K562 (cell line): Measurements from ENCODE around the gene RIT2. TPM values are rescaled to one million over a fixed set of nuclear protein-coding genes. Genes with fewer than 3 reads are reported as not detected.

Experiments used
- ATAC-seq: fragments of 200-7000 bp; cut with Tn5 transposase; 3 replicates; pipeline ENCODE4 v1.9.1; 2020; ENCODE audit warnings: moderate library complexity
- BruUV-seq: library from RNA; stranded (reverse); fragments of 400-500 nt; replicated peaks from 2 replicates; lab custom pipeline; 2021; lab: Mats Ljungman, UMichigan
- CTCF ChIA-PET: fragments of 300-600 bp; formaldehyde crosslinking; extraction: SDS; loops from one replicate; lab custom pipeline; 2021; ENCODE audit warnings: low intra/inter-chr PET ratio; lab: Yijun Ruan, JAX
- POLR2A ChIA-PET: fragments of 300-600, 350-650 bp; sonication (Branson Sonifier 250); formaldehyde crosslinking; extraction: SDS; loops from one replicate; lab custom pipeline; 2021; ENCODE audit warnings: antibody characterized with exemption, inconsistent platforms; lab: Yijun Ruan, JAX
- DNase-seq, 4 experiments: peaks; one replicate each; pipeline versions ENCODE4 v3.0.0 to v3.0.0-alpha.2; 2011 to 2018; ENCODE audit warnings: low spot score in 3 of 4, mixed read lengths in 3 of 4; ENCODE audit errors: extremely low read depth in 1 of 4
- FAIRE-seq: peaks from 2 replicates; lab custom pipeline; 2011; peaks lifted over from hg19 to GRCh38; lab: Jason Lieb, UNC
- H2AFZ ChIP-seq: 2 replicates; pipeline ENCODE4 v1.6.0; 2011; ENCODE audit warnings: low read depth, low read length, control low read depth, inconsistent platforms
- H3K27ac ChIP-seq: fragments of 200-600 bp; 3 replicates; pipeline ENCODE4 v1.8.0; 2011; ENCODE audit warnings: low read depth, mild to moderate bottlenecking, control low read depth, inconsistent platforms, low read length, moderate library complexity, mixed read lengths; ENCODE audit errors: extremely low read depth
- H3K27me3 ChIP-seq, 2 experiments: fragments of 300-600 bp in 1 of 2; 2 replicates in 1 of 2; 3 replicates in 1 of 2; pipeline versions ENCODE4 v1.6.0 to v1.8.0; 2011; ENCODE audit warnings: inconsistent platforms in 2 of 2, low read length in 2 of 2, mild to moderate bottlenecking in 1 of 2, mixed read lengths in 1 of 2, moderate library complexity in 1 of 2; ENCODE audit not compliant: control insufficient read depth in 2 of 2, insufficient read depth in 2 of 2
- H3K36me3 ChIP-seq: fragments of 300-600 bp; 3 replicates; pipeline ENCODE4 v1.8.0; 2011; ENCODE audit warnings: mild to moderate bottlenecking, low read length, inconsistent platforms; ENCODE audit not compliant: control insufficient read depth, insufficient read depth
- H3K4me1 ChIP-seq, 2 experiments: fragments of 200-600 bp in 1 of 2; replicated peaks in 1 of 2; 2 replicates in 1 of 2; 3 replicates in 1 of 2; pipeline versions ENCODE4 v1.5.1 to v1.8.0; 2011; ENCODE audit warnings: inconsistent platforms in 2 of 2, low read length in 2 of 2, mild to moderate bottlenecking in 1 of 2, mixed read lengths in 1 of 2, moderate library complexity in 1 of 2; ENCODE audit not compliant: control insufficient read depth in 2 of 2, insufficient read depth in 2 of 2
- H3K4me2 ChIP-seq: 2 replicates; pipeline ENCODE4 v1.6.1; 2011; ENCODE audit warnings: low read length, control low read depth, inconsistent platforms, mixed read lengths; ENCODE audit not compliant: insufficient read depth
- H3K4me3 ChIP-seq: fragments of 200-600 bp; sonication (generic), shearing (Covaris generic); 2 replicates; pipeline ENCODE4 v1.5.1; 2016; ENCODE audit warnings: control low read depth, inconsistent platforms
- H3K79me2 ChIP-seq: fragments of 200-600 bp; 3 replicates; pipeline ENCODE4 v1.8.0; 2011; ENCODE audit warnings: low read length, inconsistent platforms; ENCODE audit not compliant: control insufficient read depth, insufficient read depth
- H3K9ac ChIP-seq, 2 experiments: 2 replicates each; pipeline versions ENCODE4 v1.6.0 to v1.6.1; 2011; ENCODE audit warnings: low read depth in 2 of 2, low read length in 2 of 2, control low read depth in 1 of 2, inconsistent platforms in 1 of 2, mild to moderate bottlenecking in 1 of 2, mixed read lengths in 1 of 2; ENCODE audit not compliant: insufficient read depth in 1 of 2
- H3K9me1 ChIP-seq: one replicate; pipeline ENCODE4 v1.6.0; 2011; ENCODE audit warnings: inconsistent platforms, mild to moderate bottlenecking, low read length, moderate library complexity; ENCODE audit not compliant: control insufficient read depth, insufficient read depth
- H3K9me3 ChIP-seq: replicated peaks from 2 replicates; pipeline ENCODE4 v1.5.1; 2011; ENCODE audit warnings: low read depth, low read length, inconsistent platforms; ENCODE audit not compliant: control insufficient read depth, insufficient read depth
- H4K20me1 ChIP-seq: replicated peaks from 2 replicates; pipeline ENCODE4 v1.6.1; 2011; ENCODE audit warnings: low read length, inconsistent platforms, mixed read lengths; ENCODE audit not compliant: control insufficient read depth, insufficient read depth
- BRD9 ChIP-seq: fragments of 450-650 bp; IDR thresholded peaks from 2 replicates; pipeline ENCODE4 v1.6.1; 2018; ENCODE audit warnings: low read depth; ENCODE audit not compliant: partially characterized antibody
- DIDO1 ChIP-seq: fragments of 450-650 bp; IDR thresholded peaks from 2 replicates; pipeline ENCODE4 v1.6.1; 2016; ENCODE audit warnings: low read depth, missing biosample characterization, missing genetic modification characterization
- DMBX1 ChIP-seq: fragments of 250-450 bp; sonication (Bioruptor Pico); IDR thresholded peaks from 2 replicates; pipeline ENCODE4 v1.8.0; 2022; ENCODE audit warnings: inconsistent platforms, mild to moderate bottlenecking, moderate library complexity, borderline replicate concordance
- E2F5 ChIP-seq: sonication (generic); formaldehyde crosslinking; IDR thresholded peaks from 2 replicates; pipeline ENCODE4 v1.8.0; 2022; ENCODE audit warnings: mild to moderate bottlenecking, missing genetic modification reagents
- HNRNPL ChIP-seq: fragments of 200-400 bp; formaldehyde crosslinking; IDR thresholded peaks from 2 replicates; pipeline ENCODE4 v1.6.1; 2017; ENCODE audit warnings: low read depth, mild to moderate bottlenecking, low read length
- NR2C1 ChIP-seq, 2 experiments: fragments of 450-650 bp; IDR thresholded peaks; 2 replicates each; pipeline ENCODE4 v1.6.1; 2017; ENCODE audit warnings: mild to moderate bottlenecking in 2 of 2, antibody characterized with exemption in 1 of 2, inconsistent platforms in 1 of 2, missing compliant biosample characterization in 1 of 2, missing genetic modification characterization in 1 of 2
- NR3C1 ChIP-seq: sonication (generic); formaldehyde crosslinking; IDR thresholded peaks from 2 replicates; pipeline ENCODE4 v1.8.1; 2022; ENCODE audit warnings: missing genetic modification reagents
- NUFIP1 ChIP-seq: fragments of 450-650 bp; IDR thresholded peaks from 2 replicates; pipeline ENCODE4 v1.6.1; 2018; ENCODE audit not compliant: partially characterized antibody
- PATZ1 ChIP-seq: fragments of 250-450 bp; sonication (Bioruptor Pico); IDR thresholded peaks from 2 replicates; pipeline ENCODE4 v1.5.0; 2020; ENCODE audit warnings: mild to moderate bottlenecking, borderline replicate concordance
- RFX1 ChIP-seq: fragments of 450-650 bp; IDR thresholded peaks from 2 replicates; pipeline ENCODE4 v1.6.1; 2016; ENCODE audit warnings: mild to moderate bottlenecking, moderate library complexity
- SMAD2 ChIP-seq: fragments of 150-350 bp; IDR thresholded peaks from 2 replicates; pipeline ENCODE4 v1.6.1; 2014; ENCODE audit warnings: low read depth, mild to moderate bottlenecking, low read length
- SNAPC5 ChIP-seq: fragments of 250-450 bp; sonication (Bioruptor Pico); IDR thresholded peaks from 2 replicates; pipeline ENCODE4 v1.8.0; 2021; ENCODE audit warnings: moderate library complexity, mild to moderate bottlenecking, inconsistent platforms
- TEAD4 ChIP-seq, 2 experiments: sonication (generic) in 1 of 2; formaldehyde crosslinking in 1 of 2; IDR thresholded peaks; 2 replicates each; pipeline versions ENCODE4 v1.6.1 to v1.8.0; 2012 to 2022; ENCODE audit warnings: borderline replicate concordance in 1 of 2, inconsistent platforms in 1 of 2, low read length in 1 of 2, mild to moderate bottlenecking in 1 of 2, missing genetic modification reagents in 1 of 2
- TFAM ChIP-seq: fragments of 250-450 bp; sonication (Bioruptor Pico); conservative IDR thresholded peaks from 2 replicates; pipeline ENCODE4 v1.5.0; 2021; ENCODE audit warnings: mild to moderate bottlenecking, moderate library complexity
- THRB ChIP-seq: fragments of 450-650 bp; formaldehyde crosslinking; conservative IDR thresholded peaks from 2 replicates; pipeline ENCODE4 v1.4.0; 2022; ENCODE audit warnings: mild to moderate bottlenecking, missing genetic modification characterization
- ZFP91 ChIP-seq: sonication (generic); formaldehyde crosslinking; IDR thresholded peaks from 2 replicates; pipeline ENCODE4 v1.8.0; 2022; ENCODE audit warnings: mild to moderate bottlenecking, missing genetic modification reagents
- ZNF354B ChIP-seq: fragments of 250-450 bp; sonication (Bioruptor Pico); IDR thresholded peaks from 2 replicates; pipeline ENCODE4 v1.4.0; 2020
- ZNF780A ChIP-seq: fragments of 250-450 bp; sonication (Bioruptor Pico); IDR thresholded peaks from 2 replicates; pipeline ENCODE4 v1.5.0; 2021; ENCODE audit warnings: mild to moderate bottlenecking
- WGBS: fragments of 100-300 bp; shearing (Covaris generic); methylation state at CpG from one replicate; pipeline ENCODE4 v1.1.6; 2016; ENCODE audit warnings: low coverage, mixed read lengths; ENCODE audit not compliant: insufficient coverage; ENCODE audit errors: missing lambda C conversion rate; 5-methylcytosine and 5-hydroxymethylcytosine counted together
- in situ Hi-C: fragments of 300-500 bp; cut with MboI; formaldehyde crosslinking; loops from 4 replicates; pipeline ENCODE4 v1.15.0; 2018; ENCODE audit warnings: inconsistent platforms, mixed read lengths
- intact Hi-C: fragments of 100-400 bp; cut with micrococcal nuclease; formaldehyde crosslinking; loops from 2 replicates; pipeline ENCODE4 v1.14.2; 2022
- polyA plus RNA-seq, 8 experiments: library from polyadenylated mRNA; depleted of rRNA in 4 of 8; stranded (reverse) in 5 of 8; unstranded in 3 of 8; fragments of >200 nt; fragmentation: Nextera tagmentation in 2 of 8; fragmentation: Illumina TruSeq in 1 of 8; extraction: Ambion mirVana in 2 of 8; extraction: Trizol in 1 of 8; gene quantifications; 2 replicates each; pipeline versions ENCODE4 v1.2.1 to v1.2.3, GENCODE V29; 2011 to 2014; ENCODE audit warnings: inconsistent platforms in 1 of 8, missing spikeins in 1 of 8
- total RNA-seq, 7 experiments: library from RNA; depleted of rRNA in 6 of 7; stranded (reverse); fragments of >200 nt in 6 of 7; fragmentation: Illumina TruSeq in 2 of 7; extraction: Trizol in 2 of 7; gene quantifications; 2 replicates each; pipeline versions ENCODE4 v1.2.1 to v1.2.3, GENCODE V29; 2011 to 2021; ENCODE audit warnings: low replicate concordance in 1 of 7

RIT2 gene
- total and polyA plus RNA-seq, 9 of the 15 experiments (the other 6 are each of a cell fraction or from before 2014, with no cell fraction given), result not detected

- no peak for ATAC-seq
- Histone ChIP-seq H3K9me1 (no peaks in the 10 kb centered on the region), H3K4me1 (no peaks in the 10 kb centered on the region), H3K27me3 (no peaks in the 10 kb centered on the region), H3K4me2 (no peak overlapping the region), H3K79me2 (no peaks in the 10 kb centered on the region), H4K20me1 (no peaks in the 10 kb centered on the region), H2AFZ (no peak overlapping the region), H3K4me3 (no peak overlapping the region), H3K9me3 (no peaks in the 10 kb centered on the region), H3K36me3 (no peaks in the 10 kb centered on the region), H3K27ac (no peak overlapping the region), H3K9ac (no peak overlapping the region)
- WGBS, result 0% methylated on average over 2 of the region's 2 CpGs
- no peak for FAIRE-seq
- intact Hi-C loops (no loop called here), in situ Hi-C loops (no loop called here)
- BruUV-seq, result no TSS peak
- ChIA-PET CTCF (no interaction called here), POLR2A (no interaction called here)
- no peak for DNase-seq
- no peak for TF ChIP-seq SNAPC5 (CRISPR knock-in tag)
- no peak for TF ChIP-seq ZNF780A (CRISPR knock-in tag)
- TF ChIP-seq TEAD4 (IDR thresholded peaks at IDR 0.05; ENCODE audit: low read length), result no peak
- no peak for TF ChIP-seq TEAD4 (CRISPR knock-in tag; IDR thresholded peaks at IDR 0.05; ENCODE audit: borderline replicate concordance)
- TF ChIP-seq DMBX1, result no peak
- no peak for TF ChIP-seq NUFIP1
- no peak for TF ChIP-seq TFAM (CRISPR knock-in tag)
- TF ChIP-seq BRD9, result no peak
- TF ChIP-seq ZNF354B, result no peak
- TF ChIP-seq HNRNPL, result no peak
- no peak for TF ChIP-seq ZFP91 (CRISPR knock-in tag)
- no peak for TF ChIP-seq SMAD2
- TF ChIP-seq RFX1, result no peak
- TF ChIP-seq E2F5, result no peak
- no peak for TF ChIP-seq NR2C1 (IDR thresholded peaks at IDR 0.05)
- TF ChIP-seq NR2C1 (tag; IDR thresholded peaks at IDR 0.05), result no peak
- no peak for TF ChIP-seq PATZ1 (CRISPR knock-in tag)
- no peak for TF ChIP-seq DIDO1 (tag)
- no peak for TF ChIP-seq THRB
- TF ChIP-seq NR3C1 (CRISPR knock-in tag), result no peak
These were observed 69.2 kb downstream of the RIT2 start for GRCh38 chr18:43046322-43046721.
